Measurements from ENCODE around the gene SH3TC2.
"Not testable (repeated sequence)": the region's sequence is repeated elsewhere in the genome, so short reads cannot be mapped to it uniquely, and the experiment has no call there.

Gene SH3TC2

GRCh38 chr5:149063017-149063687, at the start of gene SH3TC2:
Gene SH3TC2 (minus strand): TSS chr5:149063062. CDS start chr5:149063022, 40 bp downstream.
- no peak for DNase-seq (ENCODE audit: low read depth, low spot score)

GRCh38 chr5:149110406-149110805, 47.5 kb upstream of the SH3TC2 start:
- DNase-seq (ENCODE audit: low read depth, low spot score): no peak

GRCh38 chr5:149108651-149109280, 45.9 kb upstream of the SH3TC2 start:
- no peak for DNase-seq (ENCODE audit: low read depth, low spot score)

GRCh38 chr5:149100331-149100730, 37.5 kb upstream of the SH3TC2 start:
- no peak for DNase-seq (ENCODE audit: low read depth, low spot score)

- DNase-seq (ENCODE audit: low read depth, low spot score): no peak
Measured at GRCh38 chr5:149099920-149100319, 37.1 kb upstream of the SH3TC2 start.

GRCh38 chr5:149094996-149095395, 32.1 kb upstream of the SH3TC2 start:
- DNase-seq (ENCODE audit: low read depth, low spot score): no peak

- no peak for DNase-seq (ENCODE audit: low read depth, low spot score)
Measured at GRCh38 chr5:149093625-149094024, 30.8 kb upstream of the SH3TC2 start.

GRCh38 chr5:149089796-149090195, 26.9 kb upstream of the SH3TC2 start:
- DNase-seq (ENCODE audit: low read depth, low spot score): no peak

- DNase-seq (ENCODE audit: low read depth, low spot score): no peak
Measured at GRCh38 chr5:149088686-149089085, 25.8 kb upstream of the SH3TC2 start.

GRCh38 chr5:149083846-149084245, 21.0 kb upstream of the SH3TC2 start:
- no peak for DNase-seq (ENCODE audit: low read depth, low spot score)

- no peak for DNase-seq (ENCODE audit: low read depth, low spot score)
Measured at GRCh38 chr5:149082271-149082670, 19.4 kb upstream of the SH3TC2 start.

GRCh38 chr5:149080294-149080693, 17.4 kb upstream of the SH3TC2 start:
- DNase-seq (ENCODE audit: low read depth, low spot score): no peak

- no peak for DNase-seq (ENCODE audit: low read depth, low spot score)
Measured at GRCh38 chr5:149079883-149080282, 17.0 kb upstream of the SH3TC2 start.

- DNase-seq (ENCODE audit: low read depth, low spot score): not testable (repeated sequence)
Measured at GRCh38 chr5:149074071-149074470, 11.2 kb upstream of the SH3TC2 start.

GRCh38 chr5:149073213-149073612, 10.4 kb upstream of the SH3TC2 start:
- DNase-seq (ENCODE audit: low read depth, low spot score): no peak

- DNase-seq (ENCODE audit: low read depth, low spot score): no peak
Measured at GRCh38 chr5:149072791-149073190, 9.9 kb upstream of the SH3TC2 start.

GRCh38 chr5:149072376-149072775, 9.5 kb upstream of the SH3TC2 start:
- DNase-seq (ENCODE audit: low read depth, low spot score): no peak

- DNase-seq (ENCODE audit: low read depth, low spot score): no peak
Measured at GRCh38 chr5:149071756-149072155, 8.9 kb upstream of the SH3TC2 start.

GRCh38 chr5:149071216-149071615, 8.4 kb upstream of the SH3TC2 start:
- DNase-seq (ENCODE audit: low read depth, low spot score): no peak

- DNase-seq (ENCODE audit: low read depth, low spot score): no peak
Measured at GRCh38 chr5:149069711-149070110, 6.8 kb upstream of the SH3TC2 start.

GRCh38 chr5:149063896-149064478, 1.1 kb upstream of the SH3TC2 start:
- DNase-seq (ENCODE audit: low read depth, low spot score): no peak

GRCh38 chr5:149062371-149063016, 368 bp downstream of the SH3TC2 start:
- DNase-seq (ENCODE audit: low read depth, low spot score): no peak

- DNase-seq (ENCODE audit: low read depth, low spot score): no peak
Measured at GRCh38 chr5:149061341-149061740, 1.5 kb downstream of the SH3TC2 start.
